Esophagus squamous epithelium (tissue), 5 donors: Measurements from ENCODE around the gene DCST2. TPM values are rescaled to one million over a fixed set of nuclear protein-coding genes. Genes with fewer than 3 reads are reported as not detected.

Source experiments
- DNase-seq: peaks from one replicate; lab custom pipeline; 2025; lab: John Stamatoyannopoulos, UW
- H3K27ac ChIP-seq, 4 donors: fragments of 200-600 bp; sonication (generic); one replicate each; pipeline ENCODE4 v1.5.1; 2016 to 2019; ENCODE audit warnings: mild to moderate bottlenecking in 1 of 4
- H3K27me3 ChIP-seq, 4 donors: fragments of 200-600 bp; sonication (generic); 1 replicate in 3 of 4; 2 replicates in 1 of 4; pipeline versions ENCODE4 v1.5.1 to v1.6.0; 2017 to 2021; ENCODE audit warnings: antibody characterized with exemption in 1 of 4
- H3K36me3 ChIP-seq, 3 donors: fragments of 200-600 bp; sonication (generic); one replicate each; pipeline ENCODE4 v1.5.1; 2016 to 2019
- H3K4me1 ChIP-seq, 3 donors: fragments of 200-600 bp; sonication (generic); one replicate each; pipeline ENCODE4 v1.5.1; 2017 to 2019
- H3K4me3 ChIP-seq, 4 donors: fragments of 200-600 bp; sonication (generic); 1 replicate in 3 of 4; 2 replicates in 1 of 4; pipeline ENCODE4 v1.5.1; 2016 to 2019; ENCODE audit warnings: mild to moderate bottlenecking in 2 of 4, moderate library complexity in 1 of 4
- H3K9me3 ChIP-seq, 3 donors: fragments of 200-600 bp; sonication (generic); one replicate each; pipeline ENCODE4 v1.5.1; 2016 to 2019
- CTCF ChIP-seq, 6 experiments: fragments of 450-650 bp in 4 of 6; fragments of 200-600 bp in 2 of 6; sonication (generic) in 2 of 6; IDR thresholded peaks; one replicate each; pipeline ENCODE4 v1.5.1; 2016 to 2019; ENCODE audit warnings: antibody characterized with exemption in 6 of 6, mild to moderate bottlenecking in 4 of 6, moderate library complexity in 4 of 6
- POLR2A ChIP-seq, 4 donors: fragments of 450-650 bp; IDR thresholded peaks; one replicate each; pipeline ENCODE4 v1.6.1; 2017; ENCODE audit warnings: antibody characterized with exemption in 4 of 4, mild to moderate bottlenecking in 4 of 4, moderate library complexity in 3 of 4
- WGBS, 2 donors: methylation state at CpG; one replicate each; pipeline ENCODE4 v1.1.5; 2018; 5-methylcytosine and 5-hydroxymethylcytosine counted together
- intact Hi-C: fragments of 100-400 bp; cut with DNase I; formaldehyde crosslinking; loops from one replicate; pipeline ENCODE4 v1.15.0; 2022
- total RNA-seq, 4 donors: library from RNA; depleted of rRNA; stranded (reverse); fragments of >200 nt; gene quantifications; one replicate each; pipeline ENCODE4 v1.1.0, GENCODE V29; 2016
- donor health status: DM: yes; HTN: yes; CAD: no.

The DCST2 gene
- total RNA-seq, 4 donors from 2014 or later = 0.11 to 8.2 (median 0.18) TPM

DNA sequence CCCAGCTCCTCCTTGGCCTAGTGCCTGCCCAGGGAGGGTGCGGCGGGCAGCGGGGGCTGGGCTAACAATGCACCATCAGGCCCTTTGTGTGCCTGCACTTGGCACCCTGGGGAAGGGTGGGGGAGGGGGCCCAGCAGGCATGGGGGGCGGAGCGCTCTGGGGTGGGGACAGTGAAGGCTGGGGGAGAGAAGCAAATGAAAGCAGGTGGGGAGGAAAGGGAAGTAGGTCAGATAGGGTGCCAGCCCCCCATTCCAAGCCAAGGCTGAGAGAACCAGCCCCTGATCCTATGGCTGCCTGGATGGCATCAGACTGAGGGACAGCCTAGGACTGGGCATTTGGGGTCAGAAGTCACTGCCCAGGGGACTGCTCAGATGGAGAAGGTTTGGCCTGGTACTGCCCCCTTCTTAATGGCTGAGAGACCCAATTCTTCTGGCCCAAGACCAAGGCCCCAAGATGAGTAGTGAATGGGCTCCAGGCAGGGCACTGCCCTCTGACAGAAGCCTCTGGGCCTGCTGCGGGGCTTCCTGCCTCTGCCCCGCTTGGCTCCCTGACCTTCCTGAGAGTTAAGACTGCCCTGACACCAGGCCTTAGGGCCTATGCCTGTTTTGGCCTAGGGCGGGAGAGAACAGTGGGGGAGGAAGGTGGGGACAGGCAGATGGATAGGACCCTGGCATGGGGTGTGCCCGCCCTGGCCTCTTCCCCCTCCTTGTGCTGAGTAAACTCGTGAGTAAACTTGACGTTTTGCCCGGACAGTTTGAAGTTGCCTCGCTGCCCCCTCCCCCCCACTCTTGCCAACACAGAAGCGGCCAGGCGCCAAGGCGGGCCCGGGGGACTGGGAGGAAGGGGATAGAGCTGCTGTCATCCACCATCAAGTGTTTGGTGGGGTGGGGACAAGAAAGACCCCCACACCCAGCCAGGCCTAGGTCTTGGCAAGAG lies 28.2 kb downstream of the DCST2 start:
- peak overlapping the region; percentile 77 to 96 (median 86) for H3K4me3 ChIP-seq
- peak overlapping the region; percentile 97 to 99 (median 98) for H3K27ac ChIP-seq
- H3K36me3 ChIP-seq = peaks cover 0 to 17% (median 0%) of the 10 kb centered on the region in 3 donors
- no peaks in the 10 kb centered on the region for H3K9me3 ChIP-seq
- DNase-seq = no peak
- H3K27me3 ChIP-seq = no peaks in the 10 kb centered on the region
- peak in 1 of 4 donors; percentile 43 for TF ChIP-seq POLR2A (IDR thresholded peaks at IDR 0.05)
- TF ChIP-seq CTCF (IDR thresholded peaks at IDR 0.05) = no peak
- 14 to 18% methylated on average over 4 to 6 of the region's 17 CpGs for WGBS, 2 donors
- intact Hi-C loops = no loop called here
- H3K4me1 ChIP-seq = peaks cover 40 to 69% (median 53%) of the 10 kb centered on the region in 3 donors

GRCh38 chr1:155004352-155005075 lies 29.1 kb downstream of the DCST2 start:
- Histone ChIP-seq H3K4me3 (peak overlapping the region; percentile 77 to 96 (median 86)), H3K4me1 (peaks cover 47 to 69% (median 55%) of the 10 kb centered on the region in 3 donors), H3K36me3 (peaks cover 0 to 12% (median 0%) of the 10 kb centered on the region in 3 donors), H3K9me3 (no peaks in the 10 kb centered on the region), H3K27me3 (no peaks in the 10 kb centered on the region), H3K27ac (peak overlapping the region; percentile 97 to 99 (median 98))
- TF ChIP-seq CTCF (IDR thresholded peaks at IDR 0.05) (no peak), POLR2A (IDR thresholded peaks at IDR 0.05) (no peak)
- DNase-seq = no peak
- 10 to 30% methylated on average over 2 to 4 of the region's 5 CpGs for WGBS, 2 donors
- intact Hi-C loops = no loop called here

DNA sequence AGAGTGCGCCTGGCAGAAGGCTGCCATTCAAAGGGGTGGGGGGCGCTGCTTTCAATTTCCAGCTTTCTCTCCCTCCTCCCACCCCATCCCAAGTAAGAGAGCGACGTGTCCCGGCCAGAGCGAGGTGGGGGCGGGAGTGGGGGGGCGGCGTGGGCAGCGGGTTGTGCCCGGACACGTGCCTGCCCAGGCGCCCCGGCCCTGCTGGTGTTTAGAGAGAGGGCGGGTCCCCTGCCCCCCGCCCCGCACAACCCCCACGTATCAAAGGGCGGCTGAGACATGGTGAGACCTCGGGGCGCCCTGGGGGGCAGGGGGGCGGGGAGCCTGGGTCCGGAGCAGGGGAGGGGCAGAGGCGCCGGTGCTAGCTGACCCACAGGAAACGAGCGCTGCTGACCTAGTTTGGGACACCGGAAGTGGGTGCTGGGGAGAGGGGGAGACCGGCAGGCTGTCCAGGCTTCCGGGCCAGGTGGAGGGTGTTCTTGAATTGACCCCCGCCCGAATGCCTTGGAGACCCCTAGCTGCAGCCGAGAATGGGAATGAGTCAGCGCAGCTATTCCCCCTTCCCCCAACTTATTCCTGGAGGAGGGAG lies 29.7 kb downstream of the DCST2 start:
- intact Hi-C loops = no loop called here

DNA sequence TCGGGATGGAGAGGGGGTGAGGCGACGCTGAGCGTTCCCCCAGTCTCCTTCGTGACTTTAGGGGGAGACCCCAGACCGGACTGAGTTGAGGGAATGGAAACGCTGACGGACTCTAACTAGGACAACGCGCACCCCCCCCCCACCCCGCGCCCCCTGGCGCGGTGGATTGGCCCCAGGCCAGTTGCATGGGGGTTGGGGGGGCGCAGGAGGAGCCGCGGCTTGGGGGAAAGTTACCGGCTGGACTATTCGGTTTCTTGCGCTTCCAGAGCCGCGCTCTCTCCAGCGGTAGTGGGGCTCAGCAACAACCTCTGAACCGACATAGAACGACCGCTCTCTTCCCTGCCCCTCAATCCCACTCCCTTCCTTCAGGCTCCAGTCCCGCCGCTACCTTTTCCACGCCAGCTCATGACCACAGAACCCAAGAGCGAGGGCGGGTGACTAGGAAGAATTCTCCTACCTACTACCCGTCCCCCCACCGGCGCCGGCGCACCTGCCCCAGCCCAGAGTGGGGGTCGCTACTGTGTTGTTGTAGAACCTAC lies 30.3 kb downstream of the DCST2 start:
- DNase-seq = no peak
- peak overlapping the region; percentile 97 to 99 (median 98) for H3K27ac ChIP-seq
- H3K9me3 ChIP-seq = no peaks in the 10 kb centered on the region
- H3K4me1 ChIP-seq = peaks cover 54 to 69% (median 61%) of the 10 kb centered on the region in 3 donors
- H3K36me3 ChIP-seq = peaks cover 0 to 7% (median 0%) of the 10 kb centered on the region in 3 donors
- H3K4me3 ChIP-seq = peak overlapping the region; percentile 77 to 96 (median 86)
- intact Hi-C loops = no loop called here
- no peak for TF ChIP-seq POLR2A (IDR thresholded peaks at IDR 0.05)
- no peak for TF ChIP-seq CTCF (IDR thresholded peaks at IDR 0.05)
- 0 to 1% methylated on average over 14 to 19 of the region's 37 CpGs for WGBS, 2 donors
- no peaks in the 10 kb centered on the region for H3K27me3 ChIP-seq

More for the DNA sequence above, 29.7 kb downstream of the DCST2 start:
- Histone ChIP-seq H3K4me1 (peaks cover 52 to 69% (median 57%) of the 10 kb centered on the region in 3 donors), H3K27ac (peak overlapping the region; percentile 97 to 99 (median 98)), H3K9me3 (no peaks in the 10 kb centered on the region), H3K36me3 (peaks cover 0 to 7% (median 0%) of the 10 kb centered on the region in 3 donors), H3K4me3 (peak overlapping the region; percentile 77 to 96 (median 86)), H3K27me3 (no peaks in the 10 kb centered on the region)
- 5% methylated on average over 3 of the region's 34 CpGs; no CpG with 5 or more reads in 1 of the 2 donors for WGBS, 2 donors
- no peak for DNase-seq
- TF ChIP-seq CTCF (IDR thresholded peaks at IDR 0.05) = no peak
- peak in 1 of 4 donors; percentile 15 for TF ChIP-seq POLR2A (IDR thresholded peaks at IDR 0.05)
